Mesothelial cell of epicardium (in vitro differentiated cells): Measurements from ENCODE around the gene CLIP4. TPM values are rescaled to one million over a fixed set of nuclear protein-coding genes. Genes with fewer than 3 reads are reported as not detected.

Experiments used
- DNase-seq, 2 experiments: peaks; one replicate each; pipeline ENCODE4 v3.0.0; 2021; ENCODE audit warnings: low spot score in 2 of 2; ENCODE audit not compliant: unreplicated experiment in 2 of 2
- H3K27ac Mint-ChIP-seq: 2 replicates; pipeline ENCODE4 v1.8.0; 2021; ENCODE audit warnings: mixed read lengths
- H3K27me3 Mint-ChIP-seq: 2 replicates; pipeline ENCODE4 v1.8.0; 2021; ENCODE audit warnings: low read depth, mixed read lengths
- H3K36me3 Mint-ChIP-seq: 2 replicates; pipeline ENCODE4 v1.8.0; 2021; ENCODE audit warnings: mixed read lengths
- H3K4me1 Mint-ChIP-seq: 2 replicates; pipeline ENCODE4 v1.8.0; 2021; ENCODE audit warnings: mixed read lengths
- H3K4me3 Mint-ChIP-seq: 2 replicates; pipeline ENCODE4 v1.8.0; 2021; ENCODE audit warnings: mild to moderate bottlenecking, moderate library complexity, mixed read lengths
- H3K9me3 Mint-ChIP-seq: 2 replicates; pipeline ENCODE4 v1.8.0; 2021; ENCODE audit warnings: mixed read lengths
- total RNA-seq: library from RNA; stranded (reverse); gene quantifications from 3 replicates; pipeline ENCODE4 v1.2.1, GENCODE V29; 2021
- TF ChIP-seq, protein P1 (sequence below): fragments of 200-600 bp; sonication (generic); IDR thresholded peaks from one replicate; pipeline ENCODE4 v1.5.0; 2021; ENCODE audit warnings: antibody characterized with exemption; ENCODE audit not compliant: unreplicated experiment

CLIP4 gene
- total RNA-seq, 1 donor from 2014 or later: 31.7 TPM

DNA sequence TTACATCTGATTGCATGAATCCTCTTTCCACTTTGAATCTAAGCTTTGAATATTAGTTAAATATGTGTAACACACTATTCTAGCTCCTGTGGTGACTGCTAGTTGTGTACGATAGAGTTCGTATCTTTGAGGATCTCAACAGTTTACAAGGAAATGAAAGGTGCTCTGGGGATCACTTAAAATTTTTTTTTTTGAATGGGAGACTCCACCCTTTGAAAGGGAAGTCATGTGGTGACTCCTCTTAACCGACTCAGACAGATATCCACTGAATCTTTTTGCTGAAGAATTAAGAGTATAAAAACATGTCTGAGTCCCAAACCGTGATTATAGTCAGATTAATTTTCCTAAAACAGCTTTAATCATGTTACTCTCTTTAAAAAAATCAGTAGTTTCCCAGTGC, 4.0 kb downstream of the CLIP4 start:
- no peak overlapping the region for H3K4me3 Mint-ChIP-seq
- peaks cover 24% of the 10 kb centered on the region for H3K36me3 Mint-ChIP-seq
- peaks cover 27% of the 10 kb centered on the region for H3K4me1 Mint-ChIP-seq
- TF ChIP-seq, protein P1, sequence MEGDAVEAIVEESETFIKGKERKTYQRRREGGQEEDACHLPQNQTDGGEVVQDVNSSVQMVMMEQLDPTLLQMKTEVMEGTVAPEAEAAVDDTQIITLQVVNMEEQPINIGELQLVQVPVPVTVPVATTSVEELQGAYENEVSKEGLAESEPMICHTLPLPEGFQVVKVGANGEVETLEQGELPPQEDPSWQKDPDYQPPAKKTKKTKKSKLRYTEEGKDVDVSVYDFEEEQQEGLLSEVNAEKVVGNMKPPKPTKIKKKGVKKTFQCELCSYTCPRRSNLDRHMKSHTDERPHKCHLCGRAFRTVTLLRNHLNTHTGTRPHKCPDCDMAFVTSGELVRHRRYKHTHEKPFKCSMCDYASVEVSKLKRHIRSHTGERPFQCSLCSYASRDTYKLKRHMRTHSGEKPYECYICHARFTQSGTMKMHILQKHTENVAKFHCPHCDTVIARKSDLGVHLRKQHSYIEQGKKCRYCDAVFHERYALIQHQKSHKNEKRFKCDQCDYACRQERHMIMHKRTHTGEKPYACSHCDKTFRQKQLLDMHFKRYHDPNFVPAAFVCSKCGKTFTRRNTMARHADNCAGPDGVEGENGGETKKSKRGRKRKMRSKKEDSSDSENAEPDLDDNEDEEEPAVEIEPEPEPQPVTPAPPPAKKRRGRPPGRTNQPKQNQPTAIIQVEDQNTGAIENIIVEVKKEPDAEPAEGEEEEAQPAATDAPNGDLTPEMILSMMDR: no peak
- no peak for DNase-seq
- H3K27me3 Mint-ChIP-seq: no peaks in the 10 kb centered on the region
- H3K9me3 Mint-ChIP-seq: peaks cover 11% of the 10 kb centered on the region
- H3K27ac Mint-ChIP-seq: no peak overlapping the region

DNA sequence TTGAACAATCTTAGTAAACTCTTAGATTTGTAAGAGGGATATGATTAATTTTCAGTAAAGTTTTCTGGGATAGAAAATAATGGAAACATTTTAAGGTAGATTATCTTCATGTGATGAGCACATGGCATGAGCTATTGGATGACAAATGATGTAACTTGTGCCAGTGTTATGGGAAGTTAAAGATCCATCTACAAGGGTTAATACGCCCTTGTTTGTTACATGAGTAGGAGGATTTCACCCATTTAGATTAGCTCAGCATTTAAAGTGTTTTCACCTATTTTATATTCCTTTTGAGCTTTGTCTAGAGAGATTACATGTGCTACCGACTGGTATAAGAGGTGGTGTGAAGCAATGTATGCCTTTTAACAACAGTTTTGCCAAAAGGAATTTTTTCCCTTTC, 5.6 kb downstream of the CLIP4 start:
- TF ChIP-seq, protein P1: no peak

DNA sequence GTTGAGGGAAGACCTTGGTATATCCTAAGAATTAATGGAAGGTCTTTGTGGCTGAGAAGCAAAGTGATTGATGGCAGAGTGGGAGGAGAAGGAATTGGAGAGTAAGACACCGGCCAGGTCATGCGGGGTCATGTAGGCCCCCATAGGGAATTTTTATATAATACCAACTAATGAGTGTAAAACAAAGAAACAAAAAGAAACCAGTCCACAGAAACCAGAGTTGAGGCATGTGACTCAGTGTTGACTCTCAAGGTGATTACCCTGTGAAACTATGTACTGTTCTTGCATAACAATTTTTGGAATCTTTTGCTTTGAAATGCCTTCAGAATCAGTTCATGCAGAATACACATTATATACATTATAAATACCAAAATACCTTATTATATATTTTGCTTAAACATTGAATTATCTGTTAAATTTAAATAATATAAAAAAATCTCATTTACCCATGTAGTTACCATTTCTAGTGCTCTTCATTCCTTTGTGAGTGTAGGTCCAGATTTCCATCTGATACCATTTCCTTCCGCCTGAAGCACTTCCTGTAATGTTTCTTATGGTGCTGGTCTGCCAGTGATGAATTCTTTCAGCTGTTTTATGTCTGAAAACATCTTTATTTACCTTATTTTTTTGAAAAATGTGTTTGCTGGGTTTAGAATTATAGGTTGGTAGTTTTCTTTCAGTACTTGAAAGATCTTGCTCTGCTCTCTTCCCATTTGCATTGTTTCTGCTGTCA, 8.6 kb downstream of the CLIP4 start:
- no peak overlapping the region for H3K4me3 Mint-ChIP-seq
- H3K27me3 Mint-ChIP-seq: no peaks in the 10 kb centered on the region
- H3K27ac Mint-ChIP-seq: peak overlapping the region; percentile 27
- peaks cover 25% of the 10 kb centered on the region for H3K9me3 Mint-ChIP-seq
- TF ChIP-seq, protein P1: no peak
- H3K4me1 Mint-ChIP-seq: peaks cover 3% of the 10 kb centered on the region
- H3K36me3 Mint-ChIP-seq: peaks cover 43% of the 10 kb centered on the region
- no peak for DNase-seq

More for the DNA sequence above, 5.6 kb downstream of the CLIP4 start:
- no peak overlapping the region for H3K27ac Mint-ChIP-seq
- H3K27me3 Mint-ChIP-seq: no peaks in the 10 kb centered on the region
- H3K4me3 Mint-ChIP-seq: no peak overlapping the region
- DNase-seq: no peak
- peaks cover 25% of the 10 kb centered on the region for H3K9me3 Mint-ChIP-seq
- H3K36me3 Mint-ChIP-seq: peaks cover 38% of the 10 kb centered on the region
- peaks cover 20% of the 10 kb centered on the region for H3K4me1 Mint-ChIP-seq

DNA sequence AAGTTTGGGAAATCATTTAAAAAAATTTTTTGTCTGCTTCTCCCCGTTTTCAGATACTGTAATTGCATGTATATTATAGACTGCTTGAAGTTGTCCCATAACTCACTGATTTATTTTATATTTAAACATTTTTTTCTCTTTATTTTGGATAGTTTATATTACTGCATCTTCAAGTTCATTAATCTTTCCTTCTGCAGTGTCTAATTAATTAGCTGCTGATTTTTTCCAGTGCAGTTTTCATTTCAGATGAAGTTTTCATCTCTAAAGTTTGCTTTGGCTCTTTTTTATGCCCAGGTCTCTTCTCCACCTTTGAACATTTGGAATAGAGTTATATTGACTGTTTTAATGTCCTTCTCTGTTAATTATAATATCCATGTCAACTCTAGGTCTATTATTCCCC, 9.3 kb downstream of the CLIP4 start:
- Mint-ChIP-seq H3K27me3 (no peaks in the 10 kb centered on the region), H3K9me3 (peaks cover 25% of the 10 kb centered on the region), H3K4me1 (peaks cover 6% of the 10 kb centered on the region), H3K27ac (no peak overlapping the region), H3K4me3 (no peak overlapping the region), H3K36me3 (peaks cover 43% of the 10 kb centered on the region)
- TF ChIP-seq, protein P1: no peak
- DNase-seq: no peak

GRCh38 chr2:29129586-29130281, 14.5 kb downstream of the CLIP4 start:
- no peak overlapping the region for H3K4me3 Mint-ChIP-seq

More at GRCh38 chr2:29129586-29130281, 14.5 kb downstream of the CLIP4 start:
- Mint-ChIP-seq H3K9me3 (peaks cover 8% of the 10 kb centered on the region), H3K4me1 (peaks cover 17% of the 10 kb centered on the region), H3K27me3 (no peaks in the 10 kb centered on the region), H3K36me3 (peaks cover 30% of the 10 kb centered on the region), H3K27ac (peak overlapping the region; percentile 30)
- DNase-seq: no peak
- TF ChIP-seq, protein P1: no peak
